OCI-LY7 (cell line): ENCODE results near the gene NPBWR2. TPM values are rescaled to one million over a fixed set of nuclear protein-coding genes. Genes with fewer than 3 reads are reported as not detected.

ENCODE experiments used
- BruUV-seq: library from RNA; stranded (reverse); fragments of 400-500 nt; replicated peaks from 2 replicates; lab custom pipeline; 2021; lab: Mats Ljungman, UMichigan
- CTCF ChIA-PET: fragments of 300-600 bp; sonication (Branson Sonifier 250); formaldehyde crosslinking; loops from one replicate; lab custom pipeline; 2022; ENCODE audit warnings: antibody characterized with exemption; ENCODE audit not compliant: unreplicated experiment; lab: Charles Lee
- POLR2A ChIA-PET: fragments of 300-600 bp; sonication (Branson Sonifier 250); formaldehyde crosslinking; loops from one replicate; lab custom pipeline; 2022; ENCODE audit warnings: antibody characterized with exemption; lab: Charles Lee
- DNase-seq: peaks from one replicate; pipeline ENCODE4 v3.0.0-alpha.2; 2015; ENCODE audit warnings: low spot score
- H2AFZ ChIP-seq: fragments of 200-600 bp; sonication (generic), shearing (Covaris generic); 2 replicates; pipeline ENCODE4 v1.6.1; 2014; ENCODE audit warnings: mild to moderate bottlenecking, antibody characterized with exemption, low read length, moderate library complexity
- H3K27ac ChIP-seq: fragments of 200-600 bp; sonication (generic); 2 replicates; pipeline ENCODE4 v1.5.1; 2014; ENCODE audit warnings: mixed run types, low read depth, mild to moderate bottlenecking, moderate library complexity, low read length, inconsistent platforms; ENCODE audit not compliant: poor library complexity, severe bottlenecking
- H3K36me3 ChIP-seq: fragments of 200-600 bp; sonication (generic); 2 replicates; pipeline ENCODE4 v1.6.1; 2014; ENCODE audit warnings: mild to moderate bottlenecking, antibody characterized with exemption, low read length, moderate library complexity, mixed read lengths; ENCODE audit not compliant: insufficient read depth
- H3K4me1 ChIP-seq: fragments of 200-600 bp; sonication (generic); 2 replicates; pipeline ENCODE4 v1.5.1; 2014; ENCODE audit warnings: mild to moderate bottlenecking, low read length; ENCODE audit not compliant: insufficient read depth, poor library complexity, severe bottlenecking
- H3K4me2 ChIP-seq: fragments of 200-600 bp; sonication (generic); 2 replicates; pipeline ENCODE4 v1.6.1; 2014; ENCODE audit warnings: mild to moderate bottlenecking, low read length
- H3K4me3 ChIP-seq: fragments of 200-600 bp; sonication (generic); 2 replicates; pipeline ENCODE4 v1.5.1; 2014; ENCODE audit warnings: mild to moderate bottlenecking, low read depth, low read length; ENCODE audit not compliant: poor library complexity, severe bottlenecking
- H3K79me2 ChIP-seq: fragments of 200-600 bp; sonication (generic); 2 replicates; pipeline ENCODE4 v1.6.1; 2016; ENCODE audit warnings: low read depth, mild to moderate bottlenecking, low read length, moderate library complexity, mixed read lengths; ENCODE audit not compliant: insufficient read depth
- H3K9me2 ChIP-seq: fragments of 200-600 bp; sonication (generic); 2 replicates; pipeline ENCODE4 v1.6.1; 2016; ENCODE audit warnings: mild to moderate bottlenecking, low read length, mixed read lengths; ENCODE audit not compliant: insufficient read depth
- H3K9me3 ChIP-seq: fragments of 200-600 bp; sonication (generic); 2 replicates; pipeline ENCODE4 v1.6.1; 2014; ENCODE audit warnings: mild to moderate bottlenecking, mixed run types, low read length, mixed read lengths
- H4K20me1 ChIP-seq: fragments of 200-600 bp; sonication (generic); 2 replicates; pipeline ENCODE4 v1.6.1; 2014; ENCODE audit warnings: mild to moderate bottlenecking, antibody characterized with exemption, low read length, moderate library complexity, mixed read lengths; ENCODE audit not compliant: insufficient read depth
- CTCF ChIP-seq: fragments of 200-600 bp; sonication (generic); conservative IDR thresholded peaks from 2 replicates; pipeline ENCODE4 v1.5.1; 2014; ENCODE audit warnings: mild to moderate bottlenecking, antibody characterized with exemption, low read length, moderate library complexity, mixed read lengths
- EZH2phosphoT487 ChIP-seq: fragments of 200-600 bp; sonication (generic); IDR thresholded peaks from 2 replicates; pipeline ENCODE4 v1.6.1; 2018; ENCODE audit warnings: low read depth, borderline replicate concordance, mild to moderate bottlenecking, mixed run types, antibody characterized with exemption, low read length, moderate library complexity, mixed read lengths
- intact Hi-C: fragments of 100-400 bp; cut with micrococcal nuclease; formaldehyde crosslinking; loops from one replicate; pipeline ENCODE4 v1.10.0; 2022; ENCODE audit not compliant: unreplicated experiment
- total RNA-seq, 2 experiments: library from RNA; depleted of rRNA in 1 of 2; stranded (reverse); fragments of >200 nt in 1 of 2; shearing (Covaris generic) in 1 of 2; gene quantifications; 2 replicates each; pipeline ENCODE4 v1.2.3, GENCODE V29; 2014 to 2022

Gene NPBWR2
- total RNA-seq, 2 experiments from 2014 or later, result not detected

GRCh38 chr20:64067733-64068307 lies 39.5 kb downstream of the NPBWR2 start:
- Histone ChIP-seq H3K79me2 (no peaks in the 10 kb centered on the region), H4K20me1 (no peaks in the 10 kb centered on the region), H3K4me2 (no peak overlapping the region), H3K9me3 (no peaks in the 10 kb centered on the region), H3K9me2 (no peaks in the 10 kb centered on the region), H3K36me3 (peaks cover 11% of the 10 kb centered on the region; the same call in 1 of the 2 replicates), H3K4me3 (no peak overlapping the region), H3K4me1 (peaks cover 36% of the 10 kb centered on the region), H3K27ac (no peak overlapping the region), H2AFZ (no peak overlapping the region)
- TF ChIP-seq CTCF (no peak), EZH2phosphoT487 (no peak)
- POLR2A ChIA-PET, result no interaction called here
- DNase-seq, result no peak
- CTCF ChIA-PET, result no interaction called here
- BruUV-seq, result no TSS peak
- intact Hi-C loops, result no loop called here

- no peaks in the 10 kb centered on the region for H3K79me2 ChIP-seq
- no peak overlapping the region for H3K4me3 ChIP-seq
- no TSS peak for BruUV-seq
- ChIA-PET CTCF (no interaction called here), POLR2A (no interaction called here)
- peaks cover 42% of the 10 kb centered on the region for H3K4me1 ChIP-seq
- no peaks in the 10 kb centered on the region for H3K9me2 ChIP-seq
- no peak for DNase-seq
- H3K4me2 ChIP-seq, result no peak overlapping the region
- H3K9me3 ChIP-seq, result no peaks in the 10 kb centered on the region
- H3K36me3 ChIP-seq, result peaks cover 4% of the 10 kb centered on the region; the same call in 1 of the 2 replicates
- H4K20me1 ChIP-seq, result no peaks in the 10 kb centered on the region
- H3K27ac ChIP-seq, result no peak overlapping the region
- intact Hi-C loops, result no loop called here
- H2AFZ ChIP-seq, result no peak overlapping the region
- no peak for TF ChIP-seq EZH2phosphoT487
- no peak for TF ChIP-seq CTCF
Observed at GRCh38 chr20:64067005-64067632, 40.2 kb downstream of the NPBWR2 start.

- H3K27ac ChIP-seq, result peak overlapping the region; percentile 22
- TF ChIP-seq EZH2phosphoT487 (no peak), CTCF (no peak)
- no peak overlapping the region for H3K4me3 ChIP-seq
- H2AFZ ChIP-seq, result no peak overlapping the region
- ChIA-PET CTCF (no interaction called here), POLR2A (interaction anchor here (1.3 kb wide), 1 partner anchor 11 kb away, joined by 3 read pairs; no protein-coding TSS in a partner anchor)
- intact Hi-C loops, result no loop called here
- peak overlapping the region; percentile 41; the same call in 1 of the 2 replicates for H3K4me2 ChIP-seq
- no peaks in the 10 kb centered on the region for H3K9me2 ChIP-seq
- H3K79me2 ChIP-seq, result no peaks in the 10 kb centered on the region
- BruUV-seq, result no TSS peak
- H3K36me3 ChIP-seq, result no peaks in the 10 kb centered on the region
- peaks cover 36% of the 10 kb centered on the region for H3K4me1 ChIP-seq
- H4K20me1 ChIP-seq, result no peaks in the 10 kb centered on the region
- DNase-seq, result peak; percentile 44
- no peaks in the 10 kb centered on the region for H3K9me3 ChIP-seq
Observed at GRCh38 chr20:64065974-64066343, 41.4 kb downstream of the NPBWR2 start.
